ENCODE measurements around the gene PTOV1. TPM values are rescaled to one million over a fixed set of nuclear protein-coding genes. Genes with fewer than 3 reads are reported as not detected.

The PTOV1 gene
- total RNA-seq, 1 donor from 2014 or later = 124 TPM

DNA sequence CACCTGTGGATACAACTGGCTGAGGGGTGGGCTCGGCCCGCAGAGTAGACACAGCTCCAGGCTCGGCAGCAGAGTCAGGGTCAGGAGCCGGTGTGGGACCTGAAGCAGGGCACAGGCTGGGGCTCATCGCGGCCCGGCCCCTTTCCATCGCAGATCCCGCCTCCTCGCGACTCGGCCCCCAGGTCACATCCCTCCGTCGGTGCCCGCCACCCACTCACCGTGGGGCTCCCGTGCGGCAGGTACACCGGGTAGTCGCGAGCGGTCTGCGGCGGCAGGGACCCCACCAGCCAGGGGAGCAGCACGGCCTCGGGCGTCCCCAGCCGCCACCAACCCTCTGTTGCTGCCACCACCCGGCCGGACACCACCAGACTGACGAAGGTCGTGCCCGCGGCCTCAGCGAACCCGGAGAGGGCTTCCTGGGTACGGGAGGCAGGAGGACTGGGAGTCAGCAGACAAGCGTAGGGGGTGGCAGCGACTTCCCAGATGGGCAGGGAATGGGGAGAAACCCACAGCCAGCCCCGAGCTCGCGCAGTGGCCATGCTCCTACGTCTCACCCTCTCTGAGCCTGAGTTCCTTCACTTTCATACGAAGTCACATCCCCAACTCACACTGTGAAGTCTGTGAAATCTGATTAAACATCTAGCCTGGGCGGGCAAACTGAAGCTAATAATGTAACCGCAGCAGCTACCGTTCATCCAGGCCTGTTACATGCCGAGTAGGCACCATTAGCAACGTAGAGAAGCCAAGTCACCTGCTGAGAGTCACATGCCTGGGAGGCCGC, 41.6 kb upstream of the PTOV1 start:
- Histone ChIP-seq H3K4me3 (peak overlapping the region; percentile 91), H3K27ac (peak overlapping the region; percentile 84), H3K36me3 (peaks cover 18% of the 10 kb centered on the region), H3K9me3 (no peaks in the 10 kb centered on the region), H3K27me3 (ENCODE audit: low read depth) (no peaks in the 10 kb centered on the region), H3K4me1 (peaks cover 23% of the 10 kb centered on the region)
- TF ChIP-seq, protein P1, sequence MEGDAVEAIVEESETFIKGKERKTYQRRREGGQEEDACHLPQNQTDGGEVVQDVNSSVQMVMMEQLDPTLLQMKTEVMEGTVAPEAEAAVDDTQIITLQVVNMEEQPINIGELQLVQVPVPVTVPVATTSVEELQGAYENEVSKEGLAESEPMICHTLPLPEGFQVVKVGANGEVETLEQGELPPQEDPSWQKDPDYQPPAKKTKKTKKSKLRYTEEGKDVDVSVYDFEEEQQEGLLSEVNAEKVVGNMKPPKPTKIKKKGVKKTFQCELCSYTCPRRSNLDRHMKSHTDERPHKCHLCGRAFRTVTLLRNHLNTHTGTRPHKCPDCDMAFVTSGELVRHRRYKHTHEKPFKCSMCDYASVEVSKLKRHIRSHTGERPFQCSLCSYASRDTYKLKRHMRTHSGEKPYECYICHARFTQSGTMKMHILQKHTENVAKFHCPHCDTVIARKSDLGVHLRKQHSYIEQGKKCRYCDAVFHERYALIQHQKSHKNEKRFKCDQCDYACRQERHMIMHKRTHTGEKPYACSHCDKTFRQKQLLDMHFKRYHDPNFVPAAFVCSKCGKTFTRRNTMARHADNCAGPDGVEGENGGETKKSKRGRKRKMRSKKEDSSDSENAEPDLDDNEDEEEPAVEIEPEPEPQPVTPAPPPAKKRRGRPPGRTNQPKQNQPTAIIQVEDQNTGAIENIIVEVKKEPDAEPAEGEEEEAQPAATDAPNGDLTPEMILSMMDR (IDR thresholded peaks at IDR 0.05) = peak; percentile 33
- intact Hi-C loops (cut with DNase I) = no loop called here
- peak; percentile 76 for DNase-seq
- ATAC-seq = peak; percentile 48 to 55

DNA sequence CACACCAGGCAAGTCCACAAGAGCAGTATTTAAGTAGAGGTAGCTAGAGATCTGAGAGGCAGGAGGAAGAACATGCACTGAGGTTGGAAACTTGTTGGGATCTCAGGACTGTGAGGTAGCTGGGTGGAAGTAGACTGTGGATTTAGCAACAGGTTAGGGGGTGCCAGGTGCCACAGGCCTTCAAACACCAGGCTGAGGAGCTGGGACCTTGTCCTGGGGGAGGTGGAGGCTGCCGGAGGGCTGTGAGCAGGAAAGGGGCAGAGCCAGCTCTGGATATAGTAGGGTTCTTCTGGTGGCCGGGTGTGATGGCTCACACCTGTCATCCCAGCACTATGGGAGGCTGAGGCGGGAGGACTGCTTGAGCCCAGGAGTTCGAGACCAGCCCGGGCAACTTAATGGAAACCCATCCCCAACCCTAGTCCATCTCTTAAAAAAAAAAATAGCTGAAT, 41.0 kb upstream of the PTOV1 start:
- peaks cover 12% of the 10 kb centered on the region for H3K36me3 ChIP-seq
- intact Hi-C loops (cut with DNase I) = no loop called here
- H3K27ac ChIP-seq = peak overlapping the region; percentile 84
- H3K4me3 ChIP-seq = peak overlapping the region; percentile 91
- ATAC-seq (no peak), DNase-seq (no peak)
- H3K27me3 ChIP-seq (ENCODE audit: low read depth) = no peaks in the 10 kb centered on the region
- H3K4me1 ChIP-seq = peaks cover 23% of the 10 kb centered on the region
- TF ChIP-seq, protein P1 (IDR thresholded peaks at IDR 0.05) = no peak
- no peaks in the 10 kb centered on the region for H3K9me3 ChIP-seq

DNA sequence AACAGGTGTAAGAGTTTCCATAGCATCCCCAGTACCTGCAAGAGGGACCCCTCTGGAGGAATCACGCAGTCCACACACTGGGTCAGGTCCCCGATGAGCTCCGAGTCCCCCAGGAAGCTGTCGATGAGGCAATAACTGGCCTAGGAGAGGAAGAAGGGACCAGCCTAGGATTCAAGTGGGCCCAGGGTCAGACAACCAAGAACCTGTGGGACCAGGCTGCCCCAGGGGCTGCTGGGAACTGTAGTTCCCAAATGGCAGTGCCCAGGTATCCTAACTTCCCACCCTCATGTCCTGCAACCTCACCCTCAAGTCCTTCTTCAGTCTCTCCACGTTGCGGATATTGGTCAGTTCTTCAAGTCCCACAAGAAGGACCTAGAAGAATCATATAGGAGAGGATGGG, 39.6 kb upstream of the PTOV1 start:
- ATAC-seq = no peak
- H3K4me1 ChIP-seq = peaks cover 23% of the 10 kb centered on the region
- intact Hi-C loops (cut with DNase I) = no loop called here
- no peaks in the 10 kb centered on the region for H3K27me3 ChIP-seq (ENCODE audit: low read depth)
- no peak overlapping the region for H3K27ac ChIP-seq
- DNase-seq = no peak
- H3K36me3 ChIP-seq = no peaks in the 10 kb centered on the region
- H3K4me3 ChIP-seq = no peak overlapping the region
- no peaks in the 10 kb centered on the region for H3K9me3 ChIP-seq
- TF ChIP-seq, protein P1 (IDR thresholded peaks at IDR 0.05) = no peak

DNA sequence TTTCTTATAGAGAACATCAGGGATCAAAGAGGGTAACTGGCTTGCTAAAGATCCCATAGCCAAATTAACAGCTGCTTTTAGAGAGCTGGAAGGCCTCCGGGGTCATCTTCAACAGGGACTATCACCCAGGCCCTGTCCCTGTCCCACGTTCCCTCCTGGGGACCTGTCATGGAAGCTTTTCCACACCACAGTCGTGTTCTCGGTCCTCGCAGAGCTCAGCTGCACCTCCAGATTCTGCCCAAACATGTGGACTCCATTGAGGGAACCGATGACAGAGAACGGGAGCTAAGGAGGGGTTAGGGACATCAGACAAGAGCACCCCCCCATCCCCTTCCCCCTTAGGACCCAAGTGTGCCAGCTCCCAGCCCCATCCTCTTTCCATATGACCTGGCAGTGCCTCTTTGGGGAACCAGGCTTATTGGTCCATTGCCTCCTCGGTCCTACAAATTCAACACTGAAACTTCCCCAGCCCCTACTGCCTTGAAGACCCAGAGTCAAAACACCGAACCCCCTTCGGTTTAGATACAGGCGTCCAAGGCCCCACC, 38.4 kb upstream of the PTOV1 start:
- TF ChIP-seq, protein P1 (IDR thresholded peaks at IDR 0.05) = no peak
- DNase-seq (no peak), ATAC-seq (no peak)
- peaks cover 27% of the 10 kb centered on the region for H3K4me1 ChIP-seq
- peak overlapping the region; percentile 90 for H3K27ac ChIP-seq
- no peaks in the 10 kb centered on the region for H3K27me3 ChIP-seq (ENCODE audit: low read depth)
- H3K4me3 ChIP-seq = peak overlapping the region; percentile 66
- no peaks in the 10 kb centered on the region for H3K9me3 ChIP-seq
- intact Hi-C loops (cut with DNase I) = no loop called here
- no peaks in the 10 kb centered on the region for H3K36me3 ChIP-seq

DNA sequence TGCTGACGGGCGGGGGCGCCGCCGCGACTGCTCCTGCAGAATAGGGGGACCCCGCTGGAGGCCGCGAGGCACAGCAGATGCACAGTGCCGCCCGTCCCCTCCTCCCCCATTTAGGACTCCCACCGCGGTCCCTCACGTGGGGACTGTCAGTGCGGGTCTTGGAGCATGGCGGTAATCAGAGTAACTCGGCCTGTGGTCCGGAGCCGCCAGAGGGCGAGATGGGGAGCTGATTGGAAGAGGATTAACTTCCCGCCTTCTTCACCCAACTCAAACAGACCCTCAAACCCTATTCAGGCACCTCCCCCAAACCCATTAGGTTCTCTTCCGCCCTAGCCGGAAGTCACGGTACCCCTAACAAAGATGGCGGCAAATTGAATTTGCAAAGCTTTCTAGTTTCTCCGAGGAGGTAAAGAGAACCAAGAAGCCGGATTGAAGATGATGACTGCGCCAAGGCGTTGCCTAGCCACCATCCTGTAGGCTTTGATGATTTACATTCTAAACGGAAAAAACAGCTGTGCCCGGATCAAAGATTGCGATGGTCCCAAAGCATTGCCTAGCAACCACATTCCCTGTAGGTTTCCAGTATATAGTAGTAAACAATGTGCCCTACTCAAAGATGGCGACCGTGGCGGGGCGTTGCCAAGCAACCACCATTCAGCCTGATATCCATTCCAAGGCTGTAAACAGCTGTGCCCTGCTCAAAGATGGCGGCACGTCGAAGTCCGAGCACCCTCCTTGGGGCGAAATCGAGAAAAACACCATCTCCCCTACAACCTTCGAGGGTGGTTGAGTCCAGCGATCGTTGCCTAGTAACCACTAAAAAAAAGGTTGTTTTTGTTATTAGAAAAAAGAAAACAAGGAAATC, 37.7 kb upstream of the PTOV1 start, which contains the start of gene FUZ:
TSS of gene FUZ (minus strand) at position 296 of the 865 bp plus-strand sequence. CDS start at position 110, 186 bp downstream.
- H3K9me3 ChIP-seq = no peaks in the 10 kb centered on the region
- no peaks in the 10 kb centered on the region for H3K27me3 ChIP-seq (ENCODE audit: low read depth)
- ATAC-seq = peak; percentile 77 to 80
- peak within 1 kb of the TSS; percentile 90 for H3K27ac ChIP-seq
- DNase-seq = peak; percentile 98
- peak within 1 kb of the TSS; percentile 66 for H3K4me3 ChIP-seq
- H3K4me1 ChIP-seq = peaks cover 27% of the 10 kb centered on the region
- intact Hi-C loops (cut with DNase I) = no loop called here
- TF ChIP-seq, protein P1 (IDR thresholded peaks at IDR 0.05) = peak; percentile 36
- no peaks in the 10 kb centered on the region for H3K36me3 ChIP-seq

All from lower lobe of right lung (tissue), 2 donors.